CD4-positive, alpha-beta T cell treated with Interleukin-2 at 100 ng/mL for 4 hours (primary cell): Measurements from ENCODE around the gene EXOC4.
"Not testable (repeated sequence)": the region's sequence is repeated elsewhere in the genome, so short reads cannot be mapped to it uniquely, and the experiment has no call there.

Experiments
- DNase-seq: peaks from one replicate; pipeline ENCODE4 v3.0.0-alpha.2; 2020; ENCODE audit warnings: low spot score

The EXOC4 gene

DNA sequence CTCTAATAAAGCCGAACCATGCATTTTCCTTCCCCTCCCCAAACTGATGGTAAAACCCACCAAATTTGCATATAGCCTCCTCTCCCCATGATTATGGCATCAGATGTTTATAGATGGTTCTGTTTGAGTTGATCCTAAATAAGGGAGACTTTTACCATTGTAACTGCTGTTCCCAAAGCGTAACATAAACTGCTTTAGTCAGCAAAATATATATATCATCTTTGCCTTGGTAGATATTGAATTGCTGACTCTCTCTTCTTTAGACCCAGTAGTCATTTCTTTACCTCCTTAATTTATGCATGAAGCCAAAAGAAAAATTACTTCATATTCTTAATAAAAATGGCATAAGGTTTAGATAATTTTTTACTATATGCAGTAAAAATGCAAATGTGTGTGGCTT is 788.1 kb downstream of the EXOC4 start:
- DNase-seq, result no peak

DNA sequence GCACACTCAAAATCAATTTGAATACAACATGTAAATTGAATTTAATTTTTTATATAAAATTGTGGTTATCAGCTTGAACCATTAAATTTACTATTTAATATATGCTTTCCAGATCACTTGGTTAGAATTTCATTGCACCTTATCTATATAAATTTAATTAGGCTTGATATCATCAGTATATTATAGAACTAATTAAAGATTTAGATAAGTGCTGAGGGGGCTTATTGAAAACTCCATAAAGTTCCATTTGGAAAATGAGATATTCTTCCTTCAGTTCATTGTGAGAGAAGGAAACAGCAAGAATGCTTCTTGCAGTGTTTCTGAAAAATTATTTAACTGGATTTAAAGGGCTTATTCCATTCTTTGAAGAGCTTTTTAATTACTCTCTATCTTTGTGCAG is 788.6 kb downstream of the EXOC4 start:
- no peak for DNase-seq

- no peak for DNase-seq
These were observed 789.4 kb downstream of the EXOC4 start for GRCh38 chr7:134042307-134042706.

DNA sequence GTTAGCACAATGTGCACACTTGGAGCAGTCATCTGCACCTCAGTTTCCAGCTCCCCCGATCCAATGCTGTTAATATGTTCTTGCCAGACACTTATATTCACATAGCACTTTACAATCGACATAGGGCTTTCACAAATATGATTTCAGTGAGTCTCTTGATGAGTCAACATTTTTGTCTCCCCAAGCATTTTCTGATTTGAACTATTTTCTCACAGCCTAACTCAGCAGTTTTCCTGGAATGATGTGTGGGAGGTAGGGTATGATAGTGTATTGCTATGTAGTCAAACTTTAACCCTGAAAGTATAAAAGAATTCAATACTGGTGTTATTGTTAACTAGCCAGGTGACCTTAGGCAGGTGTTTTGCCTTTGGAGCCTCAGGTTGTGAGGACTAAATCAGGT is 791.8 kb downstream of the EXOC4 start:
- DNase-seq, result no peak

GRCh38 chr7:134045716-134046115 is 792.8 kb downstream of the EXOC4 start:
- DNase-seq, result no peak

DNA sequence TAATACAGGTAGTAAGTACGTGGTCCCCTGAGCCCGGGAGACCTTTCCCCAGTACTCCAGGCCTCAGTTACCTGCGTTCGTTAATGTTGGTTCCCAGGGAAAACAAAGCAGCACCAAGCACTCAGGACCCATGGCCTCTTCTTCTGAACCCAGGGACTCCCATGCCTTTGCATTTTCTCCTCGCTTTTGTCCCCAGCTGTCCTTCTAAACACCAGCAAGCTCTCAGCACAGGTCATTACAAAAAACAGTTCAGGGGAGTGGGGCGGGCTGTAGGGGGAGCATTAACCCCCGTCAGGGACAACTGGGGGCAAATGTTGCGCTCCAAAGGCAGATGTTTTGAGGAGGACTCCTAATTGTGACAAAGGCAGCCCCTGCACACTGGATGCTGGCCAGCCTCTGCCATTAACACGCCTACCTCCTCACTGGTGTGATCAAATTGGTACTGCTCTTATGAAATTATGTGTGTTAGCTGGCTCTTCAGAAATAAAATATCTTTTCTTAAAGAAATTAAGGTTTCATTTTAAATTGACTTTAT is 793.8 kb downstream of the EXOC4 start:
- no peak for DNase-seq

DNA sequence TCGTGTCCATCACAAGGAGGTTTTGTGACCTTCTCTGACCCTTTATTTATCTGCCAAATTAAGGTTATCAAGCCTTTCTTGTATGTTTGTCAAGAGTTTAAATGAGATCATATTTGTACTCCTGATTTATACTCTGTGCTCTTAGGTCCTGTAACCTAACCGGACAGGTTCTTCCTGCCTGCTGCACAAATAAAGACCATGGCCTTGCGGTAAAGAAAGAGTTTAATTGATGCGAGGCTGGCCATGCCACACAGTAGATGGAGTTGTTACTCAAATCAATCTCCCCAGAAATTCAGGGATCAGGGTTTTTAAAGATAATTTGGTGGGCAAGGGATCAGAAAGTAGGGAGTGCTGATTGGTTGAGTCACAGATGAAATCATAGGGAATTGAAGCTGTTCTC is 794.8 kb downstream of the EXOC4 start:
- no peak for DNase-seq

GRCh38 chr7:134048166-134048565 is 795.3 kb downstream of the EXOC4 start:
- DNase-seq, result no peak

DNA sequence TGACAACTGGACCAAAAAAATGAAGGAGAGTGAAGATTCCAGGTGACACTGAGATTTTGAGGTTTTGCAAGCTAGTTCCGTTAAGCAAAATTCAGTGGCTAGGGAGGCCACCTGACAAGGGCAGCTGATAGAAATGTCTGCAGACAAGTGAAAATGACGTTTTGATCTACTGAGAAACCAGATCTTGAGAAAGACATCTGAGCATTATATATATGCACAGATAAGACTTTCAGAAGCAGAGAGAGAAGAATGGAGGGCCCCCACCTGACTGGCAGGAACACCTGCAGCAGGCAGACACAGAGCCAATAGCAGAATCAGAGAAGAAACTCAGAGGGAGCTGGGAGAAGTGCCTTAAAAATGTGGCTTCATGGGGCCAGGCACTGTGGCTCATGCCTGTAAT is 798.1 kb downstream of the EXOC4 start:
- no peak for DNase-seq

DNA sequence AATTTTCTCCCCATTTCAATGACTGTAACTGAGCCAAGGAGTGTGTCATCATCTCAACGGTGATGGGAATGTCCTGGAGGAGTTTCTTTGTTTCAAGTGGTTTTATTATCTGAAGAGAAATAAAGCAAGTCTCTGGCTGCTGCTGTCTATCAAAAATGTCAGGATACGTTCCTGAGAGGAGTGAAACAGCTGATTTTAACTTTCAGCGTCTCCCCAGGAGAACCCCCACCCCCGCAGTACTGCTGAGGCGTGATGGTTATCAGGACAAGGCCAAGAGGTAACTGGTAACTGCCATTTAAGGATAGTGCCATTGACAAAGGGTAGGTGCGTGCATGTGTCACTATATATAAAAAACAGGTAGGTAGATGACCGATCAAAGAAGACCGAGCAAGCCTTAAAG is 803.9 kb downstream of the EXOC4 start:
- DNase-seq, result no peak

DNA sequence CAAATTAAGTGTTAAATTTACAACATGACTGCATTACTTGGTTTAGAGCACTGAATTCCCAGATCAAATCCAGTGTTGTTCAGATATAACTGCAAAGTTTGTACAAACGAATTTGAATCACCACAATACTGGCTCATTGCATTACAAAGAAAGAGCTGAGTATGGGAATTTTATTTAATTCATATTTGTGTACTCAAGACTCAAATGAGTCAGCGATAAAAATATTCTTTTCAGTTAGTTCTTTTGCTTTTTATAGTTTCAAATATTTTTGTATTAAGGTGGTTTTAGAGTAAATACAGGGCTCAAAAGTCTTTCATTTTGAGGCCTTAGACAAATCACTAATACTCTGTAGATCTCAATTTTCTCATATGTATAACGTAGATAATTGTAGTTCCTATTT is 805.6 kb downstream of the EXOC4 start:
- DNase-seq, result no peak

- DNase-seq, result no peak
These were observed 806.1 kb downstream of the EXOC4 start for GRCh38 chr7:134058980-134059379.

GRCh38 chr7:134059921-134060320 is 807.0 kb downstream of the EXOC4 start:
- no peak for DNase-seq

GRCh38 chr7:134060874-134061273 is 808.0 kb downstream of the EXOC4 start:
- no peak for DNase-seq

GRCh38 chr7:134062460-134062859 is 809.6 kb downstream of the EXOC4 start:
- DNase-seq, result no peak

- no peak for DNase-seq
These were observed 812.5 kb downstream of the EXOC4 start for GRCh38 chr7:134065415-134065814.

DNA sequence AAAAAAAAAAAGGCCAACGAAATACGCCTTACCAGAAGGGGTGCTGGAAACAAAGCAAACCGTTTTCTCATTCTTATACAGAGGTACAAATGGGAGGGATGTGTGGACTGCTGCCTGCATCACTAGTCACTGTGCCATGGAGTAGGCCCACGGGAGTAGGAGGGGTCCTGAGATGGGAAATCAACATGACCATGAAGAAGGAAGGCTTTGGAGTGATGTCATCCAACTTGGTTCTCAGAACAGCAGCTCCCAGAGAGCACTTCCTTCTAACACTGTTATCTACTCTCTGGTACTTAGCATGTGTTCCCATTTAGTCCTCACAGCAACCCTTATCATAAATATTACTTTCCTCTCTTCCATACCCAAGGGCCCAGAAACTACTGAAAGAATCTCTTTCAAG is 814.3 kb downstream of the EXOC4 start:
- DNase-seq, result no peak

- no peak for DNase-seq
These were observed 815.8 kb downstream of the EXOC4 start for GRCh38 chr7:134068670-134069069.

DNA sequence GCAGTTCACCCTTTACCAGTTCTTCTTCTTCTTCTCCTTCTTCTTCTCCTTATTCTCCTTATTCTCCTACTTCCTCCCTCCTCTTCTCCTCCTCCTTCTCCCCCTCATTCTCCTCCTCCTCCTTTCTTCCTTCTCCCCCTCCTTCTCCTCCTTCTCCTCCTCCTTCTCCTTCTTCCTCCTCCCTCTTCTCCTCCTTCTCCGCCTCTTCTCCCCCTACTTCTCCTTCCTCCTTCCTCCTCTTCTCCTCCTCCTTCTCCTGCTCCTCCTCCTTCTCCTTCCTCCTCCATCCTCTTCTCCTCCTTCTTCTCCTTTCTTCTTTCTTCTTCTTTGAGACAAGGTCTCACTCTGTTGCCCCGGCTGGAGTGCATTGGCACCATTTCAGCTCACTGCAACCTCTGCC is 816.3 kb downstream of the EXOC4 start:
- DNase-seq, result no peak

- no peak for DNase-seq
These were observed 817.8 kb downstream of the EXOC4 start for GRCh38 chr7:134070673-134071072.

- no peak for DNase-seq
These were observed 818.8 kb downstream of the EXOC4 start for GRCh38 chr7:134071355-134072331.

- no peak for DNase-seq
These were observed 820.4 kb downstream of the EXOC4 start for GRCh38 chr7:134073276-134073675.

- DNase-seq, result no peak
These were observed 822.9 kb downstream of the EXOC4 start for GRCh38 chr7:134075799-134076198.

GRCh38 chr7:134077560-134077959 is 824.7 kb downstream of the EXOC4 start:
- not testable (repeated sequence) for DNase-seq
